Stimulated activated CD4-positive, alpha-beta T cell treated with anti-CD3 and anti-CD28 coated beads, Interleukin-15, amount 100 ng/mL, for 48 hours (primary cell): ENCODE measurements around the gene SH3PXD2B.
"Not testable (repeated sequence)": the region's sequence is repeated elsewhere in the genome, so short reads cannot be mapped to it uniquely, and the experiment has no call there.

Source experiments
- DNase-seq, 2 donors: peaks; one replicate each; pipeline ENCODE4 v3.0.0-alpha.2; 2020; ENCODE audit warnings: low read depth in 2 of 2

SH3PXD2B gene

GRCh38 chr5:172485511-172486202 lies 31.3 kb upstream of the SH3PXD2B start:
- no peak for DNase-seq

GRCh38 chr5:172484664-172485063 lies 30.3 kb upstream of the SH3PXD2B start:
- DNase-seq: no peak

- DNase-seq: no peak
These were observed 28.1 kb upstream of the SH3PXD2B start for GRCh38 chr5:172482156-172483020.

GRCh38 chr5:172481011-172481800 lies 26.9 kb upstream of the SH3PXD2B start:
- DNase-seq: no peak

- no peak for DNase-seq
These were observed 25.4 kb upstream of the SH3PXD2B start for GRCh38 chr5:172479784-172480115.

- peak; percentile 42 to 57 for DNase-seq
These were observed 24.9 kb upstream of the SH3PXD2B start for GRCh38 chr5:172479034-172479783.

GRCh38 chr5:172478695-172479033 lies 24.3 kb upstream of the SH3PXD2B start:
- not testable (repeated sequence) for DNase-seq

- DNase-seq: no peak
These were observed 23.9 kb upstream of the SH3PXD2B start for GRCh38 chr5:172478256-172478655.

- DNase-seq: no peak
These were observed 23.1 kb upstream of the SH3PXD2B start for GRCh38 chr5:172477466-172477865.

- DNase-seq: no peak
These were observed 20.0 kb upstream of the SH3PXD2B start for GRCh38 chr5:172474293-172474692.

GRCh38 chr5:172473427-172473826 lies 19.1 kb upstream of the SH3PXD2B start:
- DNase-seq: no peak

GRCh38 chr5:172469697-172470096 lies 15.4 kb upstream of the SH3PXD2B start:
- DNase-seq: no peak

- DNase-seq: no peak
These were observed 11.7 kb upstream of the SH3PXD2B start for GRCh38 chr5:172466062-172466461.

GRCh38 chr5:172463031-172463430 lies 8.7 kb upstream of the SH3PXD2B start:
- no peak for DNase-seq

GRCh38 chr5:172459783-172460165 lies 5.4 kb upstream of the SH3PXD2B start:
- DNase-seq: no peak

- no peak for DNase-seq
These were observed 4.9 kb upstream of the SH3PXD2B start for GRCh38 chr5:172458976-172459782.

- DNase-seq: no peak
These were observed 1.9 kb upstream of the SH3PXD2B start for GRCh38 chr5:172456076-172456722.

GRCh38 chr5:172455511-172456061 lies 1.3 kb upstream of the SH3PXD2B start:
- no peak for DNase-seq

GRCh38 chr5:172455087-172455381 lies 709 bp upstream of the SH3PXD2B start:
- no peak for DNase-seq

- no peak for DNase-seq
These were observed 353 bp downstream of the SH3PXD2B start for GRCh38 chr5:172453986-172454357.
